H9 (cell line): Measurements from ENCODE around the gene RBFOX2. TPM values are rescaled to one million over a fixed set of nuclear protein-coding genes. Genes with fewer than 3 reads are reported as not detected.
A peak's percentile ranks its signal among the peaks of the same experiment; 100 is the strongest.

Experiments used
- DNase-seq: peaks from one replicate; pipeline ENCODE4 v3.0.0-alpha.2; 2017
- H2AFZ ChIP-seq: one replicate; pipeline ENCODE4 v1.6.1; 2013; ENCODE audit warnings: mild to moderate bottlenecking, low read length, control low read depth, moderate library complexity
- H2AK5ac ChIP-seq: 2 replicates; pipeline ENCODE4 v1.6.1; 2013; ENCODE audit warnings: low read length, control low read depth, mixed read lengths; ENCODE audit not compliant: insufficient read length
- H2BK120ac ChIP-seq: one replicate; pipeline ENCODE4 v1.6.1; 2013; ENCODE audit warnings: low read depth, mild to moderate bottlenecking, low read length, control low read depth, inconsistent platforms; ENCODE audit not compliant: poor library complexity, severe bottlenecking
- H2BK12ac ChIP-seq: 2 replicates; pipeline ENCODE4 v1.6.1; 2013; ENCODE audit warnings: low read length, control low read depth, mixed read lengths, low read depth; ENCODE audit not compliant: insufficient read length
- H2BK15ac ChIP-seq: 2 replicates; pipeline ENCODE4 v1.6.1; 2013; ENCODE audit warnings: low read depth, low read length, control low read depth
- H2BK20ac ChIP-seq: one replicate; pipeline ENCODE4 v1.6.1; 2013; ENCODE audit warnings: low read depth, mild to moderate bottlenecking, low read length, control low read depth, inconsistent platforms; ENCODE audit not compliant: poor library complexity, severe bottlenecking
- H2BK5ac ChIP-seq: 2 replicates; pipeline ENCODE4 v1.6.1; 2013; ENCODE audit warnings: low read length, control low read depth, mixed read lengths; ENCODE audit not compliant: insufficient read length
- H3K14ac ChIP-seq: 2 replicates; pipeline ENCODE4 v1.6.1; 2013; ENCODE audit warnings: low read length, control low read depth; ENCODE audit not compliant: insufficient read depth
- H3K18ac ChIP-seq: 2 replicates; pipeline ENCODE4 v1.6.1; 2013; ENCODE audit warnings: low read depth, mild to moderate bottlenecking, mixed read lengths, low read length, control low read depth; ENCODE audit not compliant: insufficient read length
- H3K23ac ChIP-seq: 2 replicates; pipeline ENCODE4 v1.6.1; 2013; ENCODE audit warnings: low read length, control low read depth, mixed read lengths, low read depth; ENCODE audit not compliant: insufficient read length
- H3K23me2 ChIP-seq: 2 replicates; pipeline ENCODE4 v1.6.1; 2013; ENCODE audit warnings: low read depth, mild to moderate bottlenecking, mixed read lengths, low read length, control low read depth; ENCODE audit not compliant: insufficient read length, poor library complexity, severe bottlenecking
- H3K27ac ChIP-seq: 2 replicates; pipeline ENCODE4 v1.5.1; 2013; ENCODE audit warnings: low read length, control low read depth, mixed read lengths, low read depth; ENCODE audit not compliant: insufficient read length
- H3K27me3 ChIP-seq: 2 replicates; pipeline ENCODE4 v1.6.1; 2013; ENCODE audit warnings: low read length, control low read depth, inconsistent platforms; ENCODE audit not compliant: insufficient read depth
- H3K4ac ChIP-seq: 2 replicates; pipeline ENCODE4 v1.6.1; 2013; ENCODE audit warnings: low read depth, mild to moderate bottlenecking, control low read depth, inconsistent platforms, low read length, moderate library complexity
- H3K4me1 ChIP-seq: 2 replicates; pipeline ENCODE4 v1.6.1; 2013; ENCODE audit warnings: low read length, control low read depth, inconsistent platforms; ENCODE audit not compliant: insufficient read depth
- H3K4me2 ChIP-seq: 2 replicates; pipeline ENCODE4 v1.6.1; 2013; ENCODE audit warnings: low read length, control low read depth, mixed read lengths; ENCODE audit not compliant: insufficient read length, insufficient read depth
- H3K56ac ChIP-seq: 2 replicates; pipeline ENCODE4 v1.6.1; 2013; ENCODE audit warnings: low read depth, mild to moderate bottlenecking, mixed read lengths, low read length, control low read depth; ENCODE audit not compliant: insufficient read length
- H3K79me1 ChIP-seq: 2 replicates; pipeline ENCODE4 v1.6.1; 2013; ENCODE audit warnings: low read depth, mild to moderate bottlenecking, moderate library complexity, low read length, control low read depth, inconsistent platforms; ENCODE audit not compliant: insufficient read depth, poor library complexity, severe bottlenecking
- H3K79me2 ChIP-seq: 2 replicates; pipeline ENCODE4 v1.6.1; 2013; ENCODE audit warnings: low read length, control low read depth, inconsistent platforms; ENCODE audit not compliant: insufficient read depth
- H3K9ac ChIP-seq: 2 replicates; pipeline ENCODE4 v1.6.1; 2013; ENCODE audit warnings: low read length, control low read depth, mixed read lengths; ENCODE audit not compliant: insufficient read length; ENCODE audit errors: extremely low read depth
- H3K9me3 ChIP-seq: one replicate; pipeline ENCODE4 v1.6.1; 2013; ENCODE audit warnings: low read depth, low read length, inconsistent platforms; ENCODE audit not compliant: control insufficient read depth
- H3T11ph ChIP-seq: one replicate; pipeline ENCODE4 v1.6.1; 2013; ENCODE audit warnings: mild to moderate bottlenecking, low read length, control low read depth, inconsistent platforms
- H4K20me1 ChIP-seq: one replicate; pipeline ENCODE4 v1.6.1; 2013; ENCODE audit not compliant: control insufficient read depth, insufficient read length, insufficient read depth
- H4K5ac ChIP-seq: 2 replicates; pipeline ENCODE4 v1.6.1; 2013; ENCODE audit warnings: low read depth, mild to moderate bottlenecking, mixed read lengths, low read length, control low read depth; ENCODE audit not compliant: insufficient read length
- H4K8ac ChIP-seq: replicated peaks from 2 replicates; pipeline ENCODE4 v1.6.1; 2013; ENCODE audit warnings: low read length, control low read depth, mixed read lengths, low read depth; ENCODE audit not compliant: insufficient read length
- H4K91ac ChIP-seq: 2 replicates; pipeline ENCODE4 v1.6.1; 2013; ENCODE audit warnings: low read depth, mild to moderate bottlenecking, moderate library complexity, mixed read lengths, low read length, control low read depth; ENCODE audit not compliant: insufficient read length
- H3K27ac Mint-ChIP-seq, 3 experiments: 2 replicates in 2 of 3; 3 replicates in 1 of 3; pipeline ENCODE4 v1.8.0; 2020 to 2021; ENCODE audit warnings: mixed read lengths in 3 of 3, mild to moderate bottlenecking in 1 of 3, moderate library complexity in 1 of 3
- H3K27me3 Mint-ChIP-seq: 2 replicates; pipeline ENCODE4 v1.8.0; 2021; ENCODE audit warnings: low read depth, mild to moderate bottlenecking, moderate library complexity, mixed read lengths
- H3K36me3 Mint-ChIP-seq, 3 experiments: 2 replicates in 2 of 3; 3 replicates in 1 of 3; pipeline ENCODE4 v1.8.0; 2020 to 2021; ENCODE audit warnings: low read depth in 3 of 3, mixed read lengths in 3 of 3; ENCODE audit not compliant: insufficient read depth in 1 of 3
- H3K4me1 Mint-ChIP-seq, 2 experiments: 2 replicates each; pipeline ENCODE4 v1.8.0; 2020; ENCODE audit warnings: mixed read lengths in 2 of 2
- H3K4me3 Mint-ChIP-seq, 2 experiments: 2 replicates in 1 of 2; 3 replicates in 1 of 2; pipeline ENCODE4 v1.8.0; 2020 to 2021; ENCODE audit warnings: mild to moderate bottlenecking in 2 of 2, mixed read lengths in 2 of 2, moderate library complexity in 1 of 2
- H3K9me3 Mint-ChIP-seq, 2 experiments: 2 replicates in 1 of 2; 3 replicates in 1 of 2; pipeline ENCODE4 v1.8.0; 2020; ENCODE audit warnings: mild to moderate bottlenecking in 2 of 2, mixed read lengths in 2 of 2, moderate library complexity in 1 of 2
- total RNA-seq: library from RNA; stranded (reverse); gene quantifications from 2 replicates; pipeline ENCODE4 v1.2.1, GENCODE V29; 2021
- TF ChIP-seq, protein P1 (sequence below): fragments of 200-600 bp; sonication (generic); conservative IDR thresholded peaks from 3 replicates; pipeline ENCODE4 v1.8.0; 2021; ENCODE audit warnings: antibody characterized with exemption, mild to moderate bottlenecking

RBFOX2 gene
- total RNA-seq, 1 experiment from 2014 or later: 84.7 TPM

DNA sequence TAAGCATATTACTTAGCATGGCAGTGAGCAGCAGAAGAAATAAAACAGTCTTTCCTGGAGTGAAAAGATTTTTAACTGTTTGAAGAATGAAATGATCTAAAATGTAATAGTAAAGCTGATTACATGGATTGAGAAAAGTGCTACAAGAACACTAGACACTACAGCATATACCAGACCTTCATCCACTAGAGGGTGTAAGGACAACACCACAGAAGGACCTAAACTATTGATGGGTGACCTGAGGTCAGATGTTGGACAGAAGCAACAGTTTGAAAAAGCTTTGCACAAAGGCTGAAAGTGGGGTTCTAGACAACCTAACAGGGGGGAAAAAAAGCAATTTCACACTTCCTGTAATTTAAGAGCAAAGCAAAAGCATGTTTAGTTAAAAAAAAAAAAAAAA lies 97.7 kb downstream of the RBFOX2 start:
- no peak overlapping the region for H2BK5ac ChIP-seq
- Mint-ChIP-seq H3K27ac (peak overlapping the region in 1 of 3 experiments; percentile 21; a peak in 2 of 7 replicates), H3K9me3 (no peaks in the 10 kb centered on the region), H3K36me3 (peaks cover 0 to 4% (median 3%) of the 10 kb centered on the region in 3 experiments; a peak in 1 of 7 replicates), H3K4me1 (peaks cover 10 to 22% of the 10 kb centered on the region in 2 experiments), H3K4me3 (no peak overlapping the region), H3K27me3 (no peaks in the 10 kb centered on the region)
- no peak overlapping the region for H3K4ac ChIP-seq
- no peak overlapping the region for H2BK120ac ChIP-seq
- no peak overlapping the region for H3T11ph ChIP-seq
- H3K14ac ChIP-seq: no peak overlapping the region
- no peak overlapping the region for H2BK20ac ChIP-seq
- H3K79me1 ChIP-seq: no peaks in the 10 kb centered on the region
- H3K18ac ChIP-seq: no peak overlapping the region
- H3K4me1 ChIP-seq: no peaks in the 10 kb centered on the region
- no peak overlapping the region for H4K5ac ChIP-seq
- no peak for DNase-seq
- no peak overlapping the region for H2AK5ac ChIP-seq
- H3K56ac ChIP-seq: no peak overlapping the region
- no peak overlapping the region for H3K27ac ChIP-seq
- H2AFZ ChIP-seq: no peak overlapping the region
- TF ChIP-seq, protein P1, sequence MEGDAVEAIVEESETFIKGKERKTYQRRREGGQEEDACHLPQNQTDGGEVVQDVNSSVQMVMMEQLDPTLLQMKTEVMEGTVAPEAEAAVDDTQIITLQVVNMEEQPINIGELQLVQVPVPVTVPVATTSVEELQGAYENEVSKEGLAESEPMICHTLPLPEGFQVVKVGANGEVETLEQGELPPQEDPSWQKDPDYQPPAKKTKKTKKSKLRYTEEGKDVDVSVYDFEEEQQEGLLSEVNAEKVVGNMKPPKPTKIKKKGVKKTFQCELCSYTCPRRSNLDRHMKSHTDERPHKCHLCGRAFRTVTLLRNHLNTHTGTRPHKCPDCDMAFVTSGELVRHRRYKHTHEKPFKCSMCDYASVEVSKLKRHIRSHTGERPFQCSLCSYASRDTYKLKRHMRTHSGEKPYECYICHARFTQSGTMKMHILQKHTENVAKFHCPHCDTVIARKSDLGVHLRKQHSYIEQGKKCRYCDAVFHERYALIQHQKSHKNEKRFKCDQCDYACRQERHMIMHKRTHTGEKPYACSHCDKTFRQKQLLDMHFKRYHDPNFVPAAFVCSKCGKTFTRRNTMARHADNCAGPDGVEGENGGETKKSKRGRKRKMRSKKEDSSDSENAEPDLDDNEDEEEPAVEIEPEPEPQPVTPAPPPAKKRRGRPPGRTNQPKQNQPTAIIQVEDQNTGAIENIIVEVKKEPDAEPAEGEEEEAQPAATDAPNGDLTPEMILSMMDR: peak; percentile 61
- no peak overlapping the region for H2BK15ac ChIP-seq
- H3K23me2 ChIP-seq: no peaks in the 10 kb centered on the region
- no peak overlapping the region for H4K8ac ChIP-seq
- H3K4me2 ChIP-seq: no peak overlapping the region
- no peak overlapping the region for H4K91ac ChIP-seq
- H3K27me3 ChIP-seq: no peaks in the 10 kb centered on the region
- H3K79me2 ChIP-seq: peaks cover 3% of the 10 kb centered on the region; the same call in 1 of the 2 replicates
- H4K20me1 ChIP-seq: no peaks in the 10 kb centered on the region
- no peak overlapping the region for H2BK12ac ChIP-seq
- no peak overlapping the region for H3K9ac ChIP-seq
- no peak overlapping the region for H3K23ac ChIP-seq
- H3K9me3 ChIP-seq: no peaks in the 10 kb centered on the region
